Measurements from ENCODE around the gene CSK.

DNA sequence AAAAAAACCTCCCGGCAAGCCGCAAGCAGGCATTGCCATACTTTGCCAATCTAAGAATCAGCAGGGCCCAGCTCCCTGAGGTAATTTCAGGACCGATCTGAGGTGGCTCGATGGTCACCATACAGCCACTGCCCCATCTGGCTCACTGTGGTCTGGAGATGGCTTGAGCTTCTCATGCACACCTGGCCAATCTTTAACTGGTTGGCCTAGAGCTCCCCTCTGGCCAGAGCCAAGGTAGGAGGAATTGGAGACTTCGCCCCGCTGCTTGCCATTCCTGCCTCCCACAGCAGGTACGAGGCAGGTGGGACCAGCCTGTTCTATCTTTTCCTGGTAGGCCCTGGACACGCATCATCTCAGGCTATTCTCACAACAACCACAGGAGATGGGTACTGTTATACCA lies 23.1 kb upstream of the CSK start:
- TF ChIP-seq POLR2AphosphoS5 (IDR thresholded peaks at IDR 0.05; ENCODE audit: low read depth, low read length) (no peak), POLR2A (IDR thresholded peaks at IDR 0.05; ENCODE audit: low read depth, low read length) (no peak), TAF1 (IDR thresholded peaks at IDR 0.05; ENCODE audit: low read depth, low read length) (no peak), PAX5 (IDR thresholded peaks at IDR 0.05; ENCODE audit: insufficient read depth, low read length, severe bottlenecking) (no peak), SPI1 (IDR thresholded peaks at IDR 0.05; ENCODE audit: low read depth, low read length) (no peak), POU2F2 (IDR thresholded peaks at IDR 0.05; ENCODE audit: low read depth, low read length) (no peak)

Measured in GM12891 (cell line).